Measurements from ENCODE around the gene TMEM250. TPM values are rescaled to one million over a fixed set of nuclear protein-coding genes. Genes with fewer than 3 reads are reported as not detected.

The TMEM250 gene
- total RNA-seq, 1 experiment from 2014 or later = 37.5 TPM

DNA sequence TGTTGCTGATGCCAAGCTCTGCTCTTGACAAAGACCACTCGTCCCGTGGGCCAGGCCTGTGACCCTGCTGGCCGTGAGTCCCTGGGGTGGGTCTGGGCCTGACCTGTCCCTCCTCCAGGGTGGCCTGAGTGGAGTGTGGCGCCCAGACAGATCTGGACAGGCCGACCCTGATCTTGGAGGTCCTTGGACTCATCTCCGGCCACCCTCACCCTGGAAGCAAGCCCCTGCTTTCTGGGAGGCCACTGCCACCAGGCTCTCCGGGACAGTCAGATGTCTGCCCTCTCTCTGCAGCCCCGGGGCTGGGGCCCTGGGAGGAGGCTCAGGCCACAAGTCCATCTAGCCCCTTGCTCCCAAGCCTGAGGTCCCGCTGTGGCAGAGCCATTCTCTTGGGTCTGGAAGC is 31.2 kb upstream of the TMEM250 start:
- no peaks in the 10 kb centered on the region for H3K36me3 ChIP-seq (ENCODE audit: control insufficient read depth in 1 of 2, insufficient read depth in 2 of 2, low read length in 2 of 2)
- H2AFZ ChIP-seq (ENCODE audit: low read depth, low read length, poor library complexity, severe bottlenecking) = no peak overlapping the region
- TF ChIP-seq TCF7L2 (IDR thresholded peaks at IDR 0.05; ENCODE audit: borderline replicate concordance, extremely low read depth, insufficient read depth, insufficient read length) = no peak
- BruUV-seq (replicated peaks) = no TSS peak
- H4K20me1 ChIP-seq (ENCODE audit: insufficient read depth) = no peaks in the 10 kb centered on the region
- H3K27me3 ChIP-seq (ENCODE audit: insufficient read depth, low read length) = no peaks in the 10 kb centered on the region
- no peak for ATAC-seq
- H3K27ac ChIP-seq (ENCODE audit: low read depth, low read length) = no peak overlapping the region
- RAD21 ChIA-PET (ENCODE audit: low non-redundant PET in 1 of 2, low total read pairs in 2 of 2, uncharacterized antibody in 2 of 2, unreplicated experiment in 2 of 2) = no interaction called here
- H3K9me2 ChIP-seq (ENCODE audit: insufficient read depth) = no peaks in the 10 kb centered on the region
- H3K9me3 ChIP-seq (ENCODE audit: control insufficient read depth in 1 of 2, insufficient read depth in 1 of 2, low read depth in 1 of 2, low read length in 2 of 2) = no peaks in the 10 kb centered on the region
- no peak for DNase-seq (ENCODE audit: low read depth, low spot score)
- H3K4me3 ChIP-seq (replicated peaks in 1 of 2; ENCODE audit: low read depth in 1 of 2, low read length in 2 of 2) = no peak overlapping the region
- CTCF ChIA-PET = no interaction called here
- H3K4me1 ChIP-seq (ENCODE audit: control insufficient read depth in 1 of 2, insufficient read depth in 2 of 2, low read length in 2 of 2) = no peaks in the 10 kb centered on the region; a peak in 1 of 4 replicates
- intact Hi-C loops (cut with micrococcal nuclease) = no loop called here
- no peak overlapping the region for H3K9ac ChIP-seq (ENCODE audit: low read length)
- no peak overlapping the region for H3K4me2 ChIP-seq (ENCODE audit: low read length)
- no peaks in the 10 kb centered on the region for H3K79me2 ChIP-seq (ENCODE audit: insufficient read depth, low read length)
- POLR2A ChIA-PET = no interaction called here

DNA sequence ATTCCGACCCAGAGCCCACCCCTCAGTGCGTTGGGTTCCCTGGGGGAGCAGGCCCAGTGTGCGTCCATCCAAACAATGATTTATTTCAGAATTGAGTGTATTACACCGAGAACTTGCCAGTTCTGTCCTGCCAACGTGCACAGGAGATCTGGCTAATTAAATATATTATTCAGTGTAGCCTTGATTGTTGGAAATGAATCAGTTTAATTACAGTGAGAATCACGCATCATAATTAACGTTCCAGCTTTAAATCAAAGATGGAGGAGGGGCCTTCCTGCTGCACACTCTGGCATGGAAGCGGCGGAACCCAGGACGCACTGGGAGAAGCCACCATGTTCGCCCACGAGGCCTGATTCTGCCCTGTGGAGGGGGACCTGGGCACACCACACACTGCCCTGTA is 30.7 kb upstream of the TMEM250 start:
- ChIA-PET RAD21 (ENCODE audit: low non-redundant PET in 1 of 2, low total read pairs in 2 of 2, uncharacterized antibody in 2 of 2, unreplicated experiment in 2 of 2) (no interaction called here), CTCF (no interaction called here), POLR2A (no interaction called here)
- DNase-seq (ENCODE audit: low read depth, low spot score) = no peak
- H3K36me3 ChIP-seq (ENCODE audit: control insufficient read depth in 1 of 2, insufficient read depth in 2 of 2, low read length in 2 of 2) = no peaks in the 10 kb centered on the region
- no peak overlapping the region for H3K9ac ChIP-seq (ENCODE audit: low read length)
- intact Hi-C loops (cut with micrococcal nuclease) = no loop called here
- H3K4me2 ChIP-seq (ENCODE audit: low read length) = no peak overlapping the region
- no peak overlapping the region for H2AFZ ChIP-seq (ENCODE audit: low read depth, low read length, poor library complexity, severe bottlenecking)
- H3K27me3 ChIP-seq (ENCODE audit: insufficient read depth, low read length) = no peaks in the 10 kb centered on the region
- no peak overlapping the region for H3K27ac ChIP-seq (ENCODE audit: low read depth, low read length)
- TF ChIP-seq EZH2 (IDR thresholded peaks at IDR 0.05) = no peak
- TF ChIP-seq, protein P1, sequence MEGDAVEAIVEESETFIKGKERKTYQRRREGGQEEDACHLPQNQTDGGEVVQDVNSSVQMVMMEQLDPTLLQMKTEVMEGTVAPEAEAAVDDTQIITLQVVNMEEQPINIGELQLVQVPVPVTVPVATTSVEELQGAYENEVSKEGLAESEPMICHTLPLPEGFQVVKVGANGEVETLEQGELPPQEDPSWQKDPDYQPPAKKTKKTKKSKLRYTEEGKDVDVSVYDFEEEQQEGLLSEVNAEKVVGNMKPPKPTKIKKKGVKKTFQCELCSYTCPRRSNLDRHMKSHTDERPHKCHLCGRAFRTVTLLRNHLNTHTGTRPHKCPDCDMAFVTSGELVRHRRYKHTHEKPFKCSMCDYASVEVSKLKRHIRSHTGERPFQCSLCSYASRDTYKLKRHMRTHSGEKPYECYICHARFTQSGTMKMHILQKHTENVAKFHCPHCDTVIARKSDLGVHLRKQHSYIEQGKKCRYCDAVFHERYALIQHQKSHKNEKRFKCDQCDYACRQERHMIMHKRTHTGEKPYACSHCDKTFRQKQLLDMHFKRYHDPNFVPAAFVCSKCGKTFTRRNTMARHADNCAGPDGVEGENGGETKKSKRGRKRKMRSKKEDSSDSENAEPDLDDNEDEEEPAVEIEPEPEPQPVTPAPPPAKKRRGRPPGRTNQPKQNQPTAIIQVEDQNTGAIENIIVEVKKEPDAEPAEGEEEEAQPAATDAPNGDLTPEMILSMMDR (IDR thresholded peaks at IDR 0.05 in 2 of 3, conservative IDR thresholded peaks at IDR 0.05 in 1 of 3; ENCODE audit: borderline replicate concordance in 1 of 3, insufficient read depth in 1 of 3, low read depth in 2 of 3, low read length in 2 of 3) = no peak
- TF ChIP-seq ZFX (IDR thresholded peaks at IDR 0.05) = no peak
- no peak for TF ChIP-seq SIN3A (IDR thresholded peaks at IDR 0.05; ENCODE audit: low read depth)
- TF ChIP-seq CBX3 (IDR thresholded peaks at IDR 0.05; ENCODE audit: low read depth) = no peak
- TF ChIP-seq ELF1 (IDR thresholded peaks at IDR 0.05; ENCODE audit: borderline replicate concordance, low read depth) = no peak
- TF ChIP-seq, protein P2, sequence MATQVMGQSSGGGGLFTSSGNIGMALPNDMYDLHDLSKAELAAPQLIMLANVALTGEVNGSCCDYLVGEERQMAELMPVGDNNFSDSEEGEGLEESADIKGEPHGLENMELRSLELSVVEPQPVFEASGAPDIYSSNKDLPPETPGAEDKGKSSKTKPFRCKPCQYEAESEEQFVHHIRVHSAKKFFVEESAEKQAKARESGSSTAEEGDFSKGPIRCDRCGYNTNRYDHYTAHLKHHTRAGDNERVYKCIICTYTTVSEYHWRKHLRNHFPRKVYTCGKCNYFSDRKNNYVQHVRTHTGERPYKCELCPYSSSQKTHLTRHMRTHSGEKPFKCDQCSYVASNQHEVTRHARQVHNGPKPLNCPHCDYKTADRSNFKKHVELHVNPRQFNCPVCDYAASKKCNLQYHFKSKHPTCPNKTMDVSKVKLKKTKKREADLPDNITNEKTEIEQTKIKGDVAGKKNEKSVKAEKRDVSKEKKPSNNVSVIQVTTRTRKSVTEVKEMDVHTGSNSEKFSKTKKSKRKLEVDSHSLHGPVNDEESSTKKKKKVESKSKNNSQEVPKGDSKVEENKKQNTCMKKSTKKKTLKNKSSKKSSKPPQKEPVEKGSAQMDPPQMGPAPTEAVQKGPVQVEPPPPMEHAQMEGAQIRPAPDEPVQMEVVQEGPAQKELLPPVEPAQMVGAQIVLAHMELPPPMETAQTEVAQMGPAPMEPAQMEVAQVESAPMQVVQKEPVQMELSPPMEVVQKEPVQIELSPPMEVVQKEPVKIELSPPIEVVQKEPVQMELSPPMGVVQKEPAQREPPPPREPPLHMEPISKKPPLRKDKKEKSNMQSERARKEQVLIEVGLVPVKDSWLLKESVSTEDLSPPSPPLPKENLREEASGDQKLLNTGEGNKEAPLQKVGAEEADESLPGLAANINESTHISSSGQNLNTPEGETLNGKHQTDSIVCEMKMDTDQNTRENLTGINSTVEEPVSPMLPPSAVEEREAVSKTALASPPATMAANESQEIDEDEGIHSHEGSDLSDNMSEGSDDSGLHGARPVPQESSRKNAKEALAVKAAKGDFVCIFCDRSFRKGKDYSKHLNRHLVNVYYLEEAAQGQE (IDR thresholded peaks at IDR 0.05; ENCODE audit: low read depth) = no peak
- no peak for TF ChIP-seq RAD21 (IDR thresholded peaks at IDR 0.05; ENCODE audit: low read depth)
- no peak for TF ChIP-seq EGR1 (IDR thresholded peaks at IDR 0.05; ENCODE audit: low read depth)
- no peak for TF ChIP-seq SP1 (IDR thresholded peaks at IDR 0.05; ENCODE audit: low read depth)
- no peak for TF ChIP-seq FOSL1 (IDR thresholded peaks at IDR 0.05; ENCODE audit: low read depth)
- TF ChIP-seq POLR2A (IDR thresholded peaks at IDR 0.05; ENCODE audit: borderline replicate concordance, extremely low read depth, insufficient read depth, insufficient read length) = no peak
- TF ChIP-seq JUND (IDR thresholded peaks at IDR 0.05) = no peak
- no peak for TF ChIP-seq EZH2phosphoT487 (IDR thresholded peaks at IDR 0.05; ENCODE audit: borderline replicate concordance)
- no peak for TF ChIP-seq TCF7L2 (IDR thresholded peaks at IDR 0.05; ENCODE audit: borderline replicate concordance, extremely low read depth, insufficient read depth, insufficient read length)
- TF ChIP-seq CEBPB (IDR thresholded peaks at IDR 0.05; ENCODE audit: low read depth) = no peak
- TF ChIP-seq ATF3 (IDR thresholded peaks at IDR 0.05) = no peak
- BruUV-seq (replicated peaks) = no TSS peak
- H3K4me3 ChIP-seq (replicated peaks in 1 of 2; ENCODE audit: low read depth in 1 of 2, low read length in 2 of 2) = no peak overlapping the region
- ATAC-seq = no peak
- H3K9me3 ChIP-seq (ENCODE audit: control insufficient read depth in 1 of 2, insufficient read depth in 1 of 2, low read depth in 1 of 2, low read length in 2 of 2) = no peaks in the 10 kb centered on the region
- H3K79me2 ChIP-seq (ENCODE audit: insufficient read depth, low read length) = no peaks in the 10 kb centered on the region
- no peaks in the 10 kb centered on the region; a peak in 1 of 4 replicates for H3K4me1 ChIP-seq (ENCODE audit: control insufficient read depth in 1 of 2, insufficient read depth in 2 of 2, low read length in 2 of 2)
- no peaks in the 10 kb centered on the region for H3K9me2 ChIP-seq (ENCODE audit: insufficient read depth)
- H4K20me1 ChIP-seq (ENCODE audit: insufficient read depth) = no peaks in the 10 kb centered on the region
